ENCODE results near the gene PRR5L. TPM values are rescaled to one million over a fixed set of nuclear protein-coding genes. Genes with fewer than 3 reads are reported as not detected.

PRR5L gene
- total RNA-seq, 4 donors from 2014 or later, result 8.8 to 29.7 (median 9.4) TPM

DNA sequence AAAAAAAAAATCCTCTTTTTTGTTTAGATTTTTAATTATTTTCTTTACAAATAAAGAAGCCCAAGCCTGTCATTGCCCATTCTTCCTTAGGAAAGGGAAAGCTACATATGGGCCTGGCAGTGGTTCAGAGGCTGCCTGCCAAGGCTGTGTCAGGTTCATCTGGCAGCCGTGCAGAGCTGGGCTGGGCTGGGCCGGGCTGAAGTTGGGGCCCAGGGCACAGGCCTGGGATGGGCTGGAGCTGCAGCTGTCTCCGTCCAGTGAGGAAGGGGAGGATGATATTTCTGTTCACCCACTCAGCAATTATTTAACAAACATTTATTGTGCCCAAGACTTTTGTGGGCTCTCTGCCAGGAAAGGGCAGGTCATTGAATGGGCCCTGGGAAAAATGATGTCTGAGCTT lies 4.6 kb downstream of the PRR5L start:
- Histone ChIP-seq H3K9me3 (no peaks in the 10 kb centered on the region), H3K4me1 (peaks cover 0 to 14% (median 3%) of the 10 kb centered on the region in 4 donors), H3K27me3 (no peaks in the 10 kb centered on the region), H3K36me3 (no peaks in the 10 kb centered on the region), H3K27ac (no peak overlapping the region), H3K4me3 (no peak overlapping the region)
- DNase-seq (ENCODE audit: low spot score in 2 of 2), result peak in 1 of 2 donors; percentile 26
- WGBS, 2 donors, result 12% methylated on average over 3 of the region's 3 CpGs
- TF ChIP-seq EP300 (IDR thresholded peaks at IDR 0.05), result no peak
- TF ChIP-seq, protein P1, sequence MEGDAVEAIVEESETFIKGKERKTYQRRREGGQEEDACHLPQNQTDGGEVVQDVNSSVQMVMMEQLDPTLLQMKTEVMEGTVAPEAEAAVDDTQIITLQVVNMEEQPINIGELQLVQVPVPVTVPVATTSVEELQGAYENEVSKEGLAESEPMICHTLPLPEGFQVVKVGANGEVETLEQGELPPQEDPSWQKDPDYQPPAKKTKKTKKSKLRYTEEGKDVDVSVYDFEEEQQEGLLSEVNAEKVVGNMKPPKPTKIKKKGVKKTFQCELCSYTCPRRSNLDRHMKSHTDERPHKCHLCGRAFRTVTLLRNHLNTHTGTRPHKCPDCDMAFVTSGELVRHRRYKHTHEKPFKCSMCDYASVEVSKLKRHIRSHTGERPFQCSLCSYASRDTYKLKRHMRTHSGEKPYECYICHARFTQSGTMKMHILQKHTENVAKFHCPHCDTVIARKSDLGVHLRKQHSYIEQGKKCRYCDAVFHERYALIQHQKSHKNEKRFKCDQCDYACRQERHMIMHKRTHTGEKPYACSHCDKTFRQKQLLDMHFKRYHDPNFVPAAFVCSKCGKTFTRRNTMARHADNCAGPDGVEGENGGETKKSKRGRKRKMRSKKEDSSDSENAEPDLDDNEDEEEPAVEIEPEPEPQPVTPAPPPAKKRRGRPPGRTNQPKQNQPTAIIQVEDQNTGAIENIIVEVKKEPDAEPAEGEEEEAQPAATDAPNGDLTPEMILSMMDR (IDR thresholded peaks at IDR 0.05), result no peak
- no peak for TF ChIP-seq POLR2A (IDR thresholded peaks at IDR 0.05)

DNA sequence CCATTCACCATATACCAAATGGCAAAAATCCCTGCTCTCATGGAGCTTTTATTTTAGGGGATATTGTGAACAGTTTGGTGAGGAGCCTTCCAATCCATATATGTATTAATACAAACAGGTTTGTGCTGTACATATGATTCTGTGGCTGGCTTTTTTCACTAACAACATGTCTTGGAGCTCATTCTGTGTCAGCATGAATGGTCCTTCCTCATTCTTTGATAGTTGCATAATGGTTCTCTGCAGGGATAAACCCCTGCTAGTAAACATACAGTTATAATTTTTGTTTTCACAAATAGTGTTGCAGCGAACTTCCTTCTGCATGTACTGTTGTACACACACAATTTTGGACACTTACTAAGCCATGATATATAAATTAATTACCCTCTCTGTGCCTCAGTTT lies 8.3 kb downstream of the PRR5L start:
- Histone ChIP-seq H3K4me3 (no peak overlapping the region), H3K27ac (no peak overlapping the region), H3K36me3 (no peaks in the 10 kb centered on the region), H3K9me3 (no peaks in the 10 kb centered on the region), H3K4me1 (peaks cover 0 to 14% (median 3%) of the 10 kb centered on the region in 4 donors), H3K27me3 (no peaks in the 10 kb centered on the region)
- TF ChIP-seq POLR2A (IDR thresholded peaks at IDR 0.05) (no peak), EP300 (IDR thresholded peaks at IDR 0.05) (peak in 1 of 2 donors; percentile 28)
- TF ChIP-seq, protein P1 (IDR thresholded peaks at IDR 0.05), result no peak
- no peak for DNase-seq (ENCODE audit: low spot score in 2 of 2)
- 41 to 74% methylated on average over 1 of the region's 1 CpG for WGBS, 2 donors

DNA sequence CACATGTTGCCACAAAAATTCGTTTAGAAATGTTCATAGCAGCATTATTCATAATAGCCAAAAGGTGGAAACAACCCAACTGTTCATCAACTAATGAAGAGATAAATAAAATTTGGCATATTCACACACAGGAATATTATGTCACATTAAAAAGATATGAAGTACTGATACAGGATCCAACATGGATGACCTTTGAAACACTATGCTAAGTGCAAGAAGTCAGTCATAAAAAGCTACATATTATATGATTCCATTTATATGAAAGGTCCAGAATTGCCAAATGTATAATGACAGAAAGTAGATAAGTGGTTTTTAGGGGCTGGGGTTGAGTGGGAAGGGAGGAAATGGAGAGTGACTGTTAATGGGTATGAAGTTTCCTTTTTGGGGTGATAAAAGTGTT lies 9.0 kb downstream of the PRR5L start:
- no peak for DNase-seq (ENCODE audit: low spot score in 2 of 2)
- Histone ChIP-seq H3K27ac (no peak overlapping the region), H3K27me3 (no peaks in the 10 kb centered on the region), H3K4me3 (no peak overlapping the region), H3K36me3 (no peaks in the 10 kb centered on the region), H3K9me3 (no peaks in the 10 kb centered on the region), H3K4me1 (peaks cover 0 to 14% (median 3%) of the 10 kb centered on the region in 4 donors)
- TF ChIP-seq, protein P1 (IDR thresholded peaks at IDR 0.05), result no peak
- TF ChIP-seq EP300 (IDR thresholded peaks at IDR 0.05) (no peak), POLR2A (IDR thresholded peaks at IDR 0.05) (no peak)
- WGBS, 2 donors, result 51 to 59% methylated on average over 1 of the region's 1 CpG

DNA sequence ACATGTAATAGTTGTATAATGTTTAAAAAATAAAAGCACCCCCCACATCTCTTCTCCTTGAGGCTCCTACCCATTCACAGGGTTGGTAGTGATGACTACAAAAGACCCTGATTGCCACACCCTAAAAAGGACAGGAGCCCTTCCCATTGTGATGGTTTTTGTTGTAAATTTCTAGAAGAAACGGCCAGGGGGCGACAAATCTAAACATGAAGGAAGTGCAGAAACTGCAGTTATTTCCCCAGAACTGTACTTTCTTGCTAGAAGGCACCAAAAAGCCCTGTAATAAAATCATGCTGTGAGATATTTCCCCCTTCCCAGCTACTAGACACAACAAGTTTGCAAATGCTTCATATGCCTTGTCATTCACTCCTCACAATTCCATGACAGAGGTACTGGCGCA lies 10.8 kb downstream of the PRR5L start:
- Histone ChIP-seq H3K4me3 (no peak overlapping the region), H3K27me3 (no peaks in the 10 kb centered on the region), H3K36me3 (no peaks in the 10 kb centered on the region), H3K9me3 (no peaks in the 10 kb centered on the region), H3K27ac (no peak overlapping the region), H3K4me1 (peaks cover 0 to 5% (median 0%) of the 10 kb centered on the region in 4 donors)
- 41 to 51% methylated on average over 3 of the region's 3 CpGs for WGBS, 2 donors
- peak in 1 of 2 donors; percentile 24 for DNase-seq (ENCODE audit: low spot score in 2 of 2)
- TF ChIP-seq POLR2A (IDR thresholded peaks at IDR 0.05) (no peak), EP300 (IDR thresholded peaks at IDR 0.05) (no peak)
- TF ChIP-seq, protein P1 (IDR thresholded peaks at IDR 0.05), result peak; percentile 6 to 47 (median 25)

DNA sequence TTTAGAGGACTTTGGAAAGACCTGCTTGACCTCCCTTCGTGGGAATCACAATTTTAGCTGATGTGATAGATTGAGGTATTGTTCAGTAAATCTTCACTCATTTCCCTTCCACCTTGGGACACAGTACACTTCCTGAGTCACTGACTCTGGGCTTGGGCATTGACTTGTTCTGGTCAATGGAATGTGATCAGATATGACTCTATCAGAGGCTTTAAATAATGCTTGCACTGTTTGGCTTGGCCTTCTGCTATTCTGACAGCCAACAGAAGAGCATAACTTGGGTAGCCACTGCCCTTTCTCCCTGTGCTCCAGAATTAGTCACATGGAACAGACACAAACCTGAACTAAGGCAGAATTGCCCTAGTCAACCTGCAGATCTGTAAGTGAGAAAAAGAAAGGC lies 12.5 kb downstream of the PRR5L start:
- H3K27me3 ChIP-seq, result no peaks in the 10 kb centered on the region
- no peak overlapping the region for H3K27ac ChIP-seq
- no peak for DNase-seq (ENCODE audit: low spot score in 2 of 2)
- H3K4me1 ChIP-seq, result peaks cover 0 to 5% (median 0%) of the 10 kb centered on the region in 4 donors
- no peaks in the 10 kb centered on the region for H3K9me3 ChIP-seq
- 68 to 71% methylated on average over 1 of the region's 1 CpG for WGBS, 2 donors
- H3K4me3 ChIP-seq, result no peak overlapping the region
- TF ChIP-seq EP300 (IDR thresholded peaks at IDR 0.05) (no peak), POLR2A (IDR thresholded peaks at IDR 0.05) (no peak)
- TF ChIP-seq, protein P1 (IDR thresholded peaks at IDR 0.05), result no peak
- H3K36me3 ChIP-seq, result no peaks in the 10 kb centered on the region

All from tibial nerve (tissue), 4 donors.